Activated CD8-positive, alpha-beta memory T cell treated with anti-CD3 and anti-CD28 coated beads, Interleukin-2, amount 10 ng/mL, durations not matched to agents 7 days and 5 days (primary cell): Measurements from ENCODE around the gene TCIRG1. TPM values are rescaled to one million over a fixed set of nuclear protein-coding genes. Genes with fewer than 3 reads are reported as not detected.
A peak's percentile ranks its signal among the peaks of the same experiment; 100 is the strongest.

Experiments used
- ATAC-seq: fragments of 150-1000 bp; cut with Tn5 transposase; one replicate; pipeline ENCODE4 v1.10.0; 2021; ENCODE audit warnings: moderate library complexity
- CTCF ChIA-PET: fragments of 350-600 bp; sonication (Branson Sonifier 250); formaldehyde crosslinking; loops from one replicate; lab custom pipeline; 2021; ENCODE audit warnings: antibody characterized with exemption; lab: Charles Lee
- DNase-seq: peaks from one replicate; pipeline ENCODE4 v3.0.0-alpha.2; 2020
- H3K27ac Mint-ChIP-seq: one replicate; pipeline ENCODE4 v1.8.0; 2021; ENCODE audit warnings: mild to moderate bottlenecking, mixed read lengths
- H3K27me3 Mint-ChIP-seq: one replicate; pipeline ENCODE4 v1.8.0; 2021; ENCODE audit warnings: mixed read lengths
- H3K36me3 Mint-ChIP-seq: one replicate; pipeline ENCODE4 v1.8.0; 2021; ENCODE audit warnings: mild to moderate bottlenecking, mixed read lengths
- H3K4me1 Mint-ChIP-seq: one replicate; pipeline ENCODE4 v1.8.0; 2021; ENCODE audit warnings: mixed read lengths
- H3K4me3 Mint-ChIP-seq: one replicate; pipeline ENCODE4 v1.8.0; 2021; ENCODE audit warnings: mild to moderate bottlenecking, moderate library complexity, mixed read lengths
- H3K9me3 Mint-ChIP-seq: one replicate; pipeline ENCODE4 v1.8.0; 2022; ENCODE audit warnings: low read depth, mixed read lengths
- total RNA-seq, 2 experiments: library from RNA; stranded (reverse); gene quantifications; one replicate each; pipeline ENCODE4 v1.2.3, GENCODE V29; 2021

Gene TCIRG1
- total RNA-seq, 2 experiments from 2014 or later, result 235 to 311 TPM

- H3K4me3 Mint-ChIP-seq, result no peak overlapping the region
- H3K36me3 Mint-ChIP-seq, result peaks cover 10% of the 10 kb centered on the region
- ATAC-seq, result no peak
- no peaks in the 10 kb centered on the region for H3K27me3 Mint-ChIP-seq
- no peaks in the 10 kb centered on the region for H3K9me3 Mint-ChIP-seq
- H3K4me1 Mint-ChIP-seq, result peaks cover 50% of the 10 kb centered on the region
- no peak for DNase-seq
- H3K27ac Mint-ChIP-seq, result no peak overlapping the region
- CTCF ChIA-PET, result interaction anchor here (3.4 kb wide), 1 partner anchor 44 kb away, joined by 15 read pairs; no protein-coding TSS in a partner anchor
Observed at GRCh38 chr11:67999201-67999629, 39.6 kb upstream of the TCIRG1 start.

- DNase-seq (no peak), ATAC-seq (no peak)
- no peak overlapping the region for H3K27ac Mint-ChIP-seq
- H3K4me3 Mint-ChIP-seq, result no peak overlapping the region
- H3K9me3 Mint-ChIP-seq, result no peaks in the 10 kb centered on the region
- H3K27me3 Mint-ChIP-seq, result no peaks in the 10 kb centered on the region
- CTCF ChIA-PET, result interaction anchor here (3.4 kb wide), 1 partner anchor 44 kb away, joined by 15 read pairs; no protein-coding TSS in a partner anchor
- H3K4me1 Mint-ChIP-seq, result peaks cover 53% of the 10 kb centered on the region
- H3K36me3 Mint-ChIP-seq, result peaks cover 10% of the 10 kb centered on the region
Observed at GRCh38 chr11:67999704-68000103, 39.1 kb upstream of the TCIRG1 start.

GRCh38 chr11:68002575-68002937, 36.3 kb upstream of the TCIRG1 start:
- Mint-ChIP-seq H3K27me3 (no peaks in the 10 kb centered on the region), H3K36me3 (peaks cover 3% of the 10 kb centered on the region), H3K27ac (no peak overlapping the region), H3K9me3 (no peaks in the 10 kb centered on the region), H3K4me3 (peak overlapping the region; percentile 67), H3K4me1 (peaks cover 50% of the 10 kb centered on the region)
- CTCF ChIA-PET, result interaction anchor here (1.2 to 1.7 kb wide), 2 partner anchors 9 to 28 kb away, joined by 3 to 7 read pairs; partner anchors contain the start of gene NDUFS8
- no peak for DNase-seq
- ATAC-seq, result no peak

GRCh38 chr11:68002938-68003845, 35.6 kb upstream of the TCIRG1 start:
- no peak overlapping the region for H3K27ac Mint-ChIP-seq
- CTCF ChIA-PET, result interaction anchor here (1.2 to 1.7 kb wide), 2 partner anchors 9 to 27 kb away, joined by 3 to 7 read pairs; partner anchors contain the start of gene NDUFS8
- peak; percentile 63 for DNase-seq
- H3K4me3 Mint-ChIP-seq, result peak overlapping the region; percentile 67
- no peaks in the 10 kb centered on the region for H3K27me3 Mint-ChIP-seq
- no peaks in the 10 kb centered on the region for H3K9me3 Mint-ChIP-seq
- H3K36me3 Mint-ChIP-seq, result peaks cover 3% of the 10 kb centered on the region
- H3K4me1 Mint-ChIP-seq, result peaks cover 44% of the 10 kb centered on the region
- peak; percentile 59 for ATAC-seq

- DNase-seq, result peak; percentile 92
- no peaks in the 10 kb centered on the region for H3K9me3 Mint-ChIP-seq
- peak within 1 kb of the TSS; percentile 74 for H3K27ac Mint-ChIP-seq
- peak; percentile 97 for ATAC-seq
- H3K4me3 Mint-ChIP-seq, result peak within 1 kb of the TSS; percentile 74
- H3K27me3 Mint-ChIP-seq, result no peaks in the 10 kb centered on the region
- CTCF ChIA-PET, result interaction anchor here (1.2 kb wide), 1 partner anchor 26 kb away, joined by 3 read pairs; the partner anchor contains the start of gene NDUFS8
- H3K36me3 Mint-ChIP-seq, result peaks cover 3% of the 10 kb centered on the region
- H3K4me1 Mint-ChIP-seq, result peaks cover 37% of the 10 kb centered on the region
Observed at GRCh38 chr11:68003846-68004550, 34.8 kb upstream of the TCIRG1 start, which contains the start of gene UNC93B1. Gene UNC93B1, minus strand, starts transcription at chr11:68004097. Its CDS starts 54 bp downstream, at chr11:68004043.

- DNase-seq, result no peak
- Mint-ChIP-seq H3K9me3 (no peaks in the 10 kb centered on the region), H3K27me3 (no peaks in the 10 kb centered on the region), H3K4me1 (peaks cover 37% of the 10 kb centered on the region), H3K36me3 (peaks cover 3% of the 10 kb centered on the region), H3K4me3 (peak overlapping the region; percentile 74), H3K27ac (peak overlapping the region; percentile 74)
- ATAC-seq, result no peak
- CTCF ChIA-PET, result no interaction called here
Observed at GRCh38 chr11:68004551-68005335, 34.1 kb upstream of the TCIRG1 start.

- no peak for DNase-seq
- Mint-ChIP-seq H3K27me3 (no peaks in the 10 kb centered on the region), H3K4me3 (no peak overlapping the region), H3K27ac (no peak overlapping the region), H3K36me3 (peaks cover 3% of the 10 kb centered on the region), H3K9me3 (no peaks in the 10 kb centered on the region), H3K4me1 (peaks cover 32% of the 10 kb centered on the region)
- CTCF ChIA-PET, result no interaction called here
- no peak for ATAC-seq
Observed at GRCh38 chr11:68006606-68007166, 32.1 kb upstream of the TCIRG1 start.

GRCh38 chr11:68007498-68008380, 31.1 kb upstream of the TCIRG1 start:
- H3K36me3 Mint-ChIP-seq, result no peaks in the 10 kb centered on the region
- H3K4me1 Mint-ChIP-seq, result peaks cover 25% of the 10 kb centered on the region
- ATAC-seq, result no peak
- no peak for DNase-seq
- no peaks in the 10 kb centered on the region for H3K27me3 Mint-ChIP-seq
- no peak overlapping the region for H3K4me3 Mint-ChIP-seq
- CTCF ChIA-PET, result interaction anchor here (4.1 kb wide), 1 partner anchor 197 kb away, joined by 20 read pairs; no protein-coding TSS in a partner anchor
- H3K27ac Mint-ChIP-seq, result no peak overlapping the region
- no peaks in the 10 kb centered on the region for H3K9me3 Mint-ChIP-seq

GRCh38 chr11:68008381-68009337, 30.2 kb upstream of the TCIRG1 start:
- no peak overlapping the region for H3K4me3 Mint-ChIP-seq
- H3K4me1 Mint-ChIP-seq, result peaks cover 22% of the 10 kb centered on the region
- ATAC-seq (no peak), DNase-seq (no peak)
- no peaks in the 10 kb centered on the region for H3K27me3 Mint-ChIP-seq
- no peak overlapping the region for H3K27ac Mint-ChIP-seq
- CTCF ChIA-PET, result interaction anchor here (0.8 to 4.1 kb wide), 5 partner anchors 15 to 202 kb away, joined by 3 to 20 read pairs (median 5); no protein-coding TSS in a partner anchor
- H3K36me3 Mint-ChIP-seq, result no peaks in the 10 kb centered on the region
- H3K9me3 Mint-ChIP-seq, result no peaks in the 10 kb centered on the region

- Mint-ChIP-seq H3K27ac (no peak overlapping the region), H3K36me3 (no peaks in the 10 kb centered on the region), H3K4me3 (no peak overlapping the region), H3K27me3 (no peaks in the 10 kb centered on the region), H3K4me1 (peaks cover 17% of the 10 kb centered on the region), H3K9me3 (no peaks in the 10 kb centered on the region)
- ATAC-seq (no peak), DNase-seq (no peak)
- CTCF ChIA-PET, result interaction anchor here (0.6 to 4.1 kb wide), 6 partner anchors 14 to 201 kb away, joined by 3 to 20 read pairs (median 6); no protein-coding TSS in a partner anchor
Observed at GRCh38 chr11:68009391-68010089, 29.3 kb upstream of the TCIRG1 start.
